H9 (cell line): ENCODE results near the gene TMEM145. TPM values are rescaled to one million over a fixed set of nuclear protein-coding genes. Genes with fewer than 3 reads are reported as not detected.
"Not testable (repeated sequence)": the region's sequence is repeated elsewhere in the genome, so short reads cannot be mapped to it uniquely, and the experiment has no call there.

Source experiments
- DNase-seq: peaks from one replicate; pipeline ENCODE4 v3.0.0-alpha.2; 2017
- H2AFZ ChIP-seq: one replicate; pipeline ENCODE4 v1.6.1; 2013; ENCODE audit warnings: mild to moderate bottlenecking, low read length, control low read depth, moderate library complexity
- H2AK5ac ChIP-seq: 2 replicates; pipeline ENCODE4 v1.6.1; 2013; ENCODE audit warnings: low read length, control low read depth, mixed read lengths; ENCODE audit not compliant: insufficient read length
- H2BK120ac ChIP-seq: one replicate; pipeline ENCODE4 v1.6.1; 2013; ENCODE audit warnings: low read depth, mild to moderate bottlenecking, low read length, control low read depth, inconsistent platforms; ENCODE audit not compliant: poor library complexity, severe bottlenecking
- H2BK12ac ChIP-seq: 2 replicates; pipeline ENCODE4 v1.6.1; 2013; ENCODE audit warnings: low read length, control low read depth, mixed read lengths, low read depth; ENCODE audit not compliant: insufficient read length
- H2BK15ac ChIP-seq: 2 replicates; pipeline ENCODE4 v1.6.1; 2013; ENCODE audit warnings: low read depth, low read length, control low read depth
- H2BK20ac ChIP-seq: one replicate; pipeline ENCODE4 v1.6.1; 2013; ENCODE audit warnings: low read depth, mild to moderate bottlenecking, low read length, control low read depth, inconsistent platforms; ENCODE audit not compliant: poor library complexity, severe bottlenecking
- H2BK5ac ChIP-seq: 2 replicates; pipeline ENCODE4 v1.6.1; 2013; ENCODE audit warnings: low read length, control low read depth, mixed read lengths; ENCODE audit not compliant: insufficient read length
- H3K14ac ChIP-seq: 2 replicates; pipeline ENCODE4 v1.6.1; 2013; ENCODE audit warnings: low read length, control low read depth; ENCODE audit not compliant: insufficient read depth
- H3K18ac ChIP-seq: 2 replicates; pipeline ENCODE4 v1.6.1; 2013; ENCODE audit warnings: low read depth, mild to moderate bottlenecking, mixed read lengths, low read length, control low read depth; ENCODE audit not compliant: insufficient read length
- H3K23ac ChIP-seq: 2 replicates; pipeline ENCODE4 v1.6.1; 2013; ENCODE audit warnings: low read length, control low read depth, mixed read lengths, low read depth; ENCODE audit not compliant: insufficient read length
- H3K23me2 ChIP-seq: 2 replicates; pipeline ENCODE4 v1.6.1; 2013; ENCODE audit warnings: low read depth, mild to moderate bottlenecking, mixed read lengths, low read length, control low read depth; ENCODE audit not compliant: insufficient read length, poor library complexity, severe bottlenecking
- H3K27ac ChIP-seq: 2 replicates; pipeline ENCODE4 v1.5.1; 2013; ENCODE audit warnings: low read length, control low read depth, mixed read lengths, low read depth; ENCODE audit not compliant: insufficient read length
- H3K27me3 ChIP-seq: 2 replicates; pipeline ENCODE4 v1.6.1; 2013; ENCODE audit warnings: low read length, control low read depth, inconsistent platforms; ENCODE audit not compliant: insufficient read depth
- H3K4ac ChIP-seq: 2 replicates; pipeline ENCODE4 v1.6.1; 2013; ENCODE audit warnings: low read depth, mild to moderate bottlenecking, control low read depth, inconsistent platforms, low read length, moderate library complexity
- H3K4me1 ChIP-seq: 2 replicates; pipeline ENCODE4 v1.6.1; 2013; ENCODE audit warnings: low read length, control low read depth, inconsistent platforms; ENCODE audit not compliant: insufficient read depth
- H3K4me2 ChIP-seq: 2 replicates; pipeline ENCODE4 v1.6.1; 2013; ENCODE audit warnings: low read length, control low read depth, mixed read lengths; ENCODE audit not compliant: insufficient read length, insufficient read depth
- H3K56ac ChIP-seq: 2 replicates; pipeline ENCODE4 v1.6.1; 2013; ENCODE audit warnings: low read depth, mild to moderate bottlenecking, mixed read lengths, low read length, control low read depth; ENCODE audit not compliant: insufficient read length
- H3K79me1 ChIP-seq: 2 replicates; pipeline ENCODE4 v1.6.1; 2013; ENCODE audit warnings: low read depth, mild to moderate bottlenecking, moderate library complexity, low read length, control low read depth, inconsistent platforms; ENCODE audit not compliant: insufficient read depth, poor library complexity, severe bottlenecking
- H3K79me2 ChIP-seq: 2 replicates; pipeline ENCODE4 v1.6.1; 2013; ENCODE audit warnings: low read length, control low read depth, inconsistent platforms; ENCODE audit not compliant: insufficient read depth
- H3K9ac ChIP-seq: 2 replicates; pipeline ENCODE4 v1.6.1; 2013; ENCODE audit warnings: low read length, control low read depth, mixed read lengths; ENCODE audit not compliant: insufficient read length; ENCODE audit errors: extremely low read depth
- H3K9me3 ChIP-seq: one replicate; pipeline ENCODE4 v1.6.1; 2013; ENCODE audit warnings: low read depth, low read length, inconsistent platforms; ENCODE audit not compliant: control insufficient read depth
- H3T11ph ChIP-seq: one replicate; pipeline ENCODE4 v1.6.1; 2013; ENCODE audit warnings: mild to moderate bottlenecking, low read length, control low read depth, inconsistent platforms
- H4K20me1 ChIP-seq: one replicate; pipeline ENCODE4 v1.6.1; 2013; ENCODE audit not compliant: control insufficient read depth, insufficient read length, insufficient read depth
- H4K5ac ChIP-seq: 2 replicates; pipeline ENCODE4 v1.6.1; 2013; ENCODE audit warnings: low read depth, mild to moderate bottlenecking, mixed read lengths, low read length, control low read depth; ENCODE audit not compliant: insufficient read length
- H4K8ac ChIP-seq: replicated peaks from 2 replicates; pipeline ENCODE4 v1.6.1; 2013; ENCODE audit warnings: low read length, control low read depth, mixed read lengths, low read depth; ENCODE audit not compliant: insufficient read length
- H4K91ac ChIP-seq: 2 replicates; pipeline ENCODE4 v1.6.1; 2013; ENCODE audit warnings: low read depth, mild to moderate bottlenecking, moderate library complexity, mixed read lengths, low read length, control low read depth; ENCODE audit not compliant: insufficient read length
- H3K27ac Mint-ChIP-seq, 3 experiments: 2 replicates in 2 of 3; 3 replicates in 1 of 3; pipeline ENCODE4 v1.8.0; 2020 to 2021; ENCODE audit warnings: mixed read lengths in 3 of 3, mild to moderate bottlenecking in 1 of 3, moderate library complexity in 1 of 3
- H3K27me3 Mint-ChIP-seq: 2 replicates; pipeline ENCODE4 v1.8.0; 2021; ENCODE audit warnings: low read depth, mild to moderate bottlenecking, moderate library complexity, mixed read lengths
- H3K36me3 Mint-ChIP-seq, 3 experiments: 2 replicates in 2 of 3; 3 replicates in 1 of 3; pipeline ENCODE4 v1.8.0; 2020 to 2021; ENCODE audit warnings: low read depth in 3 of 3, mixed read lengths in 3 of 3; ENCODE audit not compliant: insufficient read depth in 1 of 3
- H3K4me1 Mint-ChIP-seq, 2 experiments: 2 replicates each; pipeline ENCODE4 v1.8.0; 2020; ENCODE audit warnings: mixed read lengths in 2 of 2
- H3K4me3 Mint-ChIP-seq, 2 experiments: 2 replicates in 1 of 2; 3 replicates in 1 of 2; pipeline ENCODE4 v1.8.0; 2020 to 2021; ENCODE audit warnings: mild to moderate bottlenecking in 2 of 2, mixed read lengths in 2 of 2, moderate library complexity in 1 of 2
- H3K9me3 Mint-ChIP-seq, 2 experiments: 2 replicates in 1 of 2; 3 replicates in 1 of 2; pipeline ENCODE4 v1.8.0; 2020; ENCODE audit warnings: mild to moderate bottlenecking in 2 of 2, mixed read lengths in 2 of 2, moderate library complexity in 1 of 2
- CTCF ChIP-seq: fragments of 200-600 bp; sonication (generic); conservative IDR thresholded peaks from 3 replicates; pipeline ENCODE4 v1.8.0; 2021; ENCODE audit warnings: antibody characterized with exemption, mild to moderate bottlenecking
- WGBS: extraction: QIAGEN DNeasy Blood & Tissue Kit; methylation state at CpG from one replicate; pipeline ENCODE4 v1.1.7; 2013; ENCODE audit warnings: missing lambda C conversion rate, low lambda C conversion rate, mixed read lengths; ENCODE audit not compliant: insufficient read length; ENCODE audit errors: extremely low coverage; 5-methylcytosine and 5-hydroxymethylcytosine counted together
- total RNA-seq: library from RNA; stranded (reverse); gene quantifications from 2 replicates; pipeline ENCODE4 v1.2.1, GENCODE V29; 2021

Gene TMEM145
- total RNA-seq, 1 experiment from 2014 or later: 4.5 TPM

DNA sequence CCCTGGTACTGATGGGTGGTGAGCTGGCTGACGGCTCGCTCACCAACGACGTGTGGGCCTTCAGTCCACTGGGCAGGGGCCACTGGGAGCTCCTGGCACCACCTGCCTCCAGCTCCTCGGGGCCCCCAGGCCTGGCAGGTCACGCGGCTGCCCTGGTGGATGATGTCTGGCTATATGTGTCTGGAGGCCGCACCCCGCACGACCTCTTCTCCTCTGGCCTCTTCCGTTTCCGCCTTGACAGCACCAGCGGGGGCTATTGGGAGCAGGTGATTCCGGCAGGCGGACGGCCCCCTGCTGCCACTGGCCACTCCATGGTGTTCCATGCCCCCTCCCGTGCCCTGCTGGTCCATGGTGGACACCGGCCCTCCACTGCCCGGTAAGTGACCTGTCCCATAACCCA is 22.9 kb downstream of the TMEM145 start:
- H3K79me1 ChIP-seq: no peaks in the 10 kb centered on the region
- no peak overlapping the region for H2AFZ ChIP-seq
- Mint-ChIP-seq H3K27me3 (no peaks in the 10 kb centered on the region), H3K36me3 (peaks cover 1 to 12% (median 3%) of the 10 kb centered on the region in 3 experiments; a peak in 4 of 7 replicates), H3K4me3 (no peak overlapping the region), H3K27ac (no peak overlapping the region), H3K9me3 (no peaks in the 10 kb centered on the region), H3K4me1 (no peaks in the 10 kb centered on the region)
- H3K23ac ChIP-seq: no peak overlapping the region
- no peak overlapping the region for H2BK20ac ChIP-seq
- H3K9me3 ChIP-seq: no peaks in the 10 kb centered on the region
- H3K56ac ChIP-seq: no peak overlapping the region
- no peak overlapping the region for H3K9ac ChIP-seq
- no peak overlapping the region for H2BK12ac ChIP-seq
- no peak overlapping the region for H3K4ac ChIP-seq
- no CpG with 5 or more reads among the region's 19 CpGs for WGBS
- H4K91ac ChIP-seq: no peak overlapping the region
- no peaks in the 10 kb centered on the region for H3K27me3 ChIP-seq
- no peak for TF ChIP-seq CTCF
- H3T11ph ChIP-seq: no peak overlapping the region
- H2BK5ac ChIP-seq: no peak overlapping the region
- H3K18ac ChIP-seq: no peak overlapping the region
- H3K4me2 ChIP-seq: no peak overlapping the region
- no peak overlapping the region for H4K5ac ChIP-seq
- no peak overlapping the region for H2BK15ac ChIP-seq
- H2BK120ac ChIP-seq: no peak overlapping the region
- DNase-seq: no peak
- no peak overlapping the region for H3K27ac ChIP-seq
- H2AK5ac ChIP-seq: no peak overlapping the region
- no peaks in the 10 kb centered on the region for H4K20me1 ChIP-seq
- no peaks in the 10 kb centered on the region for H3K4me1 ChIP-seq
- H3K79me2 ChIP-seq: no peaks in the 10 kb centered on the region
- no peak overlapping the region for H3K14ac ChIP-seq
- H4K8ac ChIP-seq: no peak overlapping the region
- no peaks in the 10 kb centered on the region for H3K23me2 ChIP-seq

GRCh38 chr19:42339126-42339860 is 26.2 kb downstream of the TMEM145 start:
- H3K27ac ChIP-seq, H2BK12ac ChIP-seq, H3K4me3 Mint-ChIP-seq, H3K4ac ChIP-seq, H4K5ac ChIP-seq, H4K20me1 ChIP-seq, H3T11ph ChIP-seq, H2BK120ac ChIP-seq, H3K27ac Mint-ChIP-seq, H2BK5ac ChIP-seq, H3K9me3 ChIP-seq, H3K18ac ChIP-seq, H3K27me3 ChIP-seq, H3K4me1 ChIP-seq, H3K23ac ChIP-seq, H3K27me3 Mint-ChIP-seq, H3K4me1 Mint-ChIP-seq, H3K14ac ChIP-seq, DNase-seq, H4K8ac ChIP-seq, H2BK20ac ChIP-seq, H2AK5ac ChIP-seq, H4K91ac ChIP-seq, H3K23me2 ChIP-seq, H3K9me3 Mint-ChIP-seq, H2AFZ ChIP-seq, H2BK15ac ChIP-seq, H3K79me1 ChIP-seq, H3K9ac ChIP-seq, H3K79me2 ChIP-seq, H3K56ac ChIP-seq, H3K4me2 ChIP-seq: not testable (repeated sequence)
- peaks cover 4 to 22% (median 8%) of the 10 kb centered on the region in 3 experiments; a peak in 5 of 7 replicates for H3K36me3 Mint-ChIP-seq
- WGBS: no CpG with 5 or more reads among the region's 7 CpGs
